AG04450 (cell line): ENCODE results near the gene PPRC1. TPM values are rescaled to one million over a fixed set of nuclear protein-coding genes. Genes with fewer than 3 reads are reported as not detected.
"Not testable (repeated sequence)": the region's sequence is repeated elsewhere in the genome, so short reads cannot be mapped to it uniquely, and the experiment has no call there.

ENCODE experiments used
- CTCF ChIA-PET: fragments of 300-600, 350-600 bp; formaldehyde crosslinking; extraction: SDS; loops from one replicate; lab custom pipeline; 2022; ENCODE audit warnings: antibody characterized with exemption, inconsistent platforms; lab: Charles Lee
- POLR2A ChIA-PET: fragments of 350-600 bp; formaldehyde crosslinking; extraction: SDS; loops from one replicate; lab custom pipeline; 2021; ENCODE audit warnings: antibody characterized with exemption, inconsistent platforms; lab: Yijun Ruan, JAX
- DNase-seq: peaks from one replicate; pipeline ENCODE4 v3.0.0-alpha.2; 2011; ENCODE audit warnings: low read depth, low spot score
- H3K27ac ChIP-seq: one replicate; pipeline ENCODE4 v1.5.1; 2012; ENCODE audit warnings: low read depth, low read length, control low read depth
- H3K27me3 ChIP-seq: one replicate; pipeline ENCODE4 v1.6.0; 2012; ENCODE audit warnings: low read length; ENCODE audit not compliant: control insufficient read depth, insufficient read depth
- H3K4me3 ChIP-seq: 2 replicates; pipeline ENCODE4 v1.5.1; 2011; ENCODE audit warnings: mild to moderate bottlenecking, low read depth, low read length, control low read depth
- H3K9me3 ChIP-seq: 2 replicates; pipeline ENCODE4 v1.5.1; 2012; ENCODE audit warnings: low read length; ENCODE audit not compliant: control insufficient read depth, insufficient read depth
- polyA plus RNA-seq: library from polyadenylated mRNA; depleted of rRNA; stranded (reverse); fragments of >200 nt; gene quantifications from 2 replicates; pipeline ENCODE4 v1.2.3, GENCODE V29; 2011
- TF ChIP-seq, protein P1 (sequence below): IDR thresholded peaks from 2 replicates; pipeline ENCODE4 v1.5.1; 2011; ENCODE audit warnings: low read depth, low read length, control low read depth, inconsistent platforms

Gene PPRC1
- polyA plus RNA-seq, 1 experiment = 14.1 TPM

DNA sequence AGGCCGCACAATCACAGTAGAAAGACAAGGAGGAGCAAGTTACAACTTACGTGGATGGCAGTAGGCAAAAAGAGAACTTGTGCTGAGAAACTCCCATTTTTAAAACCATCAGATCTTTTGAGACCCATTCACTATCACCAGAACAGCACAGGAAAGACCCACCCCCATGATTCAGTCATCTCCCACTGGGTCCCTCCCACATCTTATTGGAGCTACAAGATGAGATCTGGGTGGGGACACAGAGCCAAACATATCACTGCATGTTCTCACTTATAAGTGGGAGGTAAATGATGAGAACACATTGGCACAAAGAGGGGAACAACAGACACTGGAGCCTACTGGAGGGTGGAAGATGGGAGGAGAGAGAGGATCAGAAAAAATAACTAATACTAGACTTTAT lies 51.8 kb downstream of the PPRC1 start:
- H3K27me3 ChIP-seq = peaks cover 11% of the 10 kb centered on the region
- TF ChIP-seq, protein P1, sequence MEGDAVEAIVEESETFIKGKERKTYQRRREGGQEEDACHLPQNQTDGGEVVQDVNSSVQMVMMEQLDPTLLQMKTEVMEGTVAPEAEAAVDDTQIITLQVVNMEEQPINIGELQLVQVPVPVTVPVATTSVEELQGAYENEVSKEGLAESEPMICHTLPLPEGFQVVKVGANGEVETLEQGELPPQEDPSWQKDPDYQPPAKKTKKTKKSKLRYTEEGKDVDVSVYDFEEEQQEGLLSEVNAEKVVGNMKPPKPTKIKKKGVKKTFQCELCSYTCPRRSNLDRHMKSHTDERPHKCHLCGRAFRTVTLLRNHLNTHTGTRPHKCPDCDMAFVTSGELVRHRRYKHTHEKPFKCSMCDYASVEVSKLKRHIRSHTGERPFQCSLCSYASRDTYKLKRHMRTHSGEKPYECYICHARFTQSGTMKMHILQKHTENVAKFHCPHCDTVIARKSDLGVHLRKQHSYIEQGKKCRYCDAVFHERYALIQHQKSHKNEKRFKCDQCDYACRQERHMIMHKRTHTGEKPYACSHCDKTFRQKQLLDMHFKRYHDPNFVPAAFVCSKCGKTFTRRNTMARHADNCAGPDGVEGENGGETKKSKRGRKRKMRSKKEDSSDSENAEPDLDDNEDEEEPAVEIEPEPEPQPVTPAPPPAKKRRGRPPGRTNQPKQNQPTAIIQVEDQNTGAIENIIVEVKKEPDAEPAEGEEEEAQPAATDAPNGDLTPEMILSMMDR = no peak
- ChIA-PET CTCF (interaction anchor here (2.7 kb wide), 1 partner anchor 15 kb away, joined by 10 read pairs; no protein-coding TSS in a partner anchor), POLR2A (no interaction called here)
- no peak for DNase-seq
- H3K27ac ChIP-seq = no peak overlapping the region
- H3K4me3 ChIP-seq = no peak overlapping the region
- peaks cover 12% of the 10 kb centered on the region for H3K9me3 ChIP-seq

DNA sequence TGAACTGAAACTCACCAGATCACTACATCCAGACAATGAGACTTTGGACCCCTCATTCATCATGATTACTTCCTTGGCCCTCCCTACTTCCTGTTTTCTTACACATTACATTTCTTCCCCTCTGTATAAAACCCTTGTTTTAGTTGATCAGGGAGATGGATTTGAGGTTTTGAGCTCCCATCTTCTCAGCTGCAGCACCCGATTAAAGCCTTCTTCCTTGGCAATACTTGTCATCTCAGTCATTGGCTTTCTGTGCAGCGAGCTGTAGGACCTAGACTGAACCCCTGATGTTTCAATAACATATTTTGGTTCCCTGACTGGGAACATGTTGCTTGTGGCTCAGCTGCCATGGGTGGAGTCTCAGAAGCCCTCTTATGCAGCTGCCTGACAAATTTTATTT lies 52.4 kb downstream of the PPRC1 start:
- no peak for DNase-seq
- peaks cover 11% of the 10 kb centered on the region for H3K27me3 ChIP-seq
- ChIA-PET POLR2A (no interaction called here), CTCF (interaction anchor here (2.7 kb wide), 1 partner anchor 16 kb away, joined by 10 read pairs; no protein-coding TSS in a partner anchor)
- TF ChIP-seq, protein P1 = no peak
- H3K27ac ChIP-seq = no peak overlapping the region
- H3K9me3 ChIP-seq = peaks cover 14% of the 10 kb centered on the region
- H3K4me3 ChIP-seq = no peak overlapping the region

DNA sequence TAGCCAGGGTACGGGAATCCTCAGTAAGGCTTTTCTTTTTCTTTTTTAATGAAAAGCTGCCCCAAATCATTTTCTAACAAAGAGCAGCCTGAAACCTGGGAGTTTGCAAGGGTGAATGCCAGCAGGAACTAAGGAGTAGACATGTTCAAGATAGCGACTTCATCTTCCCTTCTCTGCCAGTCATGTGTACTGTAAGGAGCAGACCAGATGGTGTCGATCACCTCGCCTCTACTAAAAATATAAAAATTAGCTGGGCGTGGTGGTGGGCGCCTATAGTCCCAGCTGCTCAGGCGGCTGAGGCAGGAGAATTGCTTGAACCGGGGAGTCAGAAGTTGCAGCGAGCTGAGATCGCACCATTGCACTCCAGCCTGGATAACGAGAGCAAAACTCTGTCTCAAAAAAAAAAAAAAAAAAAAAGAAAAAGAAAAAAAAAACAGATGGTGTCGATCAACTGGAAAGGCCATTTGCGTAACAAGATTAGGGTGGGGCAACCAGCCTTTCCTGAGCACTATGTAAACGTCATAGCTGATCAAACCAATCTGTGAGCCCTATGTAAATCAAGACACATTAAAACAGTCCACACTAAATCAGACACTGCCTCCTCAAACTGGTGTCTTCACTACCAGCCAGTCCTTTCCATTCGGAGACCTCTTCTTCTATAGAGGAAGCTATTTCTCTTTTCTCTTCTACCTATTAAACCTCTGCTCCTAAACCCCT lies 53.1 kb downstream of the PPRC1 start:
- CTCF ChIA-PET = interaction anchor here (0.7 to 2.7 kb wide), 2 partner anchors 17 to 35 kb away, joined by 8 to 10 read pairs; no protein-coding TSS in a partner anchor
- DNase-seq = no peak

DNA sequence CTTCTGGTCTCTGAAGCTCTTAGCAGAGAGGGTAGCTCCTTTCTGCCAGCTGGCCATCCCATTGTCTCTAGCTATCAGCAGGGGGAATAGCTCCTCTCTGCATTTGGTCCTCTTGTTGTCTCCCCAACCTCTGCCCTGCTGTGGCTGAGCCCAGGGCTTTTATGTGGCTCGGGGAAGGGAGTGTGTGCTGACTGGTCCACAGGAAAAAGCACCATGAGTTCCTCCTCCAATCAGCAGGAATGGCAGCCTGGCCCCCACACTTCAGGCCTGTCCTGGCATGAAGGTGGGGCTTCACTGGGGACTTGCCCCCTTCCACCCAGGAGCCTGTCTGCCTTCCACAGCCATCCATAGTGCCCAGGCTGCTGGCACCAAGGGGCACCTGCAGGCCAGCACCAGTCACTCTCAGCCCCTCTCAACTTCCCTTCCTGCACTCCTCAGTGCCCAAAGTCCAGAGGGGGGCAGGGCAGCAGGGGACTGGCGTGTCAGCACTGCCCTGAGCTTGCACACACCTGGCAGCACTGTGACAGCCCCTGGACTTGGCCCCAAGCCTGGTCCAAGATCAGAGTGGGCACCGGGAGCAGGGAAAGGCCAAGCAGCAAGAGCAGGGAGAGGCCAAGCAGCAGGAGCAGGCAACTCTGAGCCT lies 55.6 kb downstream of the PPRC1 start:
- POLR2A ChIA-PET = no interaction called here
- CTCF ChIA-PET = interaction anchor here (1.2 to 1.3 kb wide), 2 partner anchors 41 to 164 kb away, joined by 3 to 6 read pairs; no protein-coding TSS in a partner anchor
- H3K4me3 ChIP-seq = no peak overlapping the region

More for the DNA sequence above, 53.1 kb downstream of the PPRC1 start:
- Histone ChIP-seq H3K4me3 (no peak overlapping the region), H3K9me3 (peaks cover 16% of the 10 kb centered on the region), H3K27ac (no peak overlapping the region), H3K27me3 (peaks cover 11% of the 10 kb centered on the region)
- TF ChIP-seq, protein P1 = no peak
- POLR2A ChIA-PET = no interaction called here

DNA sequence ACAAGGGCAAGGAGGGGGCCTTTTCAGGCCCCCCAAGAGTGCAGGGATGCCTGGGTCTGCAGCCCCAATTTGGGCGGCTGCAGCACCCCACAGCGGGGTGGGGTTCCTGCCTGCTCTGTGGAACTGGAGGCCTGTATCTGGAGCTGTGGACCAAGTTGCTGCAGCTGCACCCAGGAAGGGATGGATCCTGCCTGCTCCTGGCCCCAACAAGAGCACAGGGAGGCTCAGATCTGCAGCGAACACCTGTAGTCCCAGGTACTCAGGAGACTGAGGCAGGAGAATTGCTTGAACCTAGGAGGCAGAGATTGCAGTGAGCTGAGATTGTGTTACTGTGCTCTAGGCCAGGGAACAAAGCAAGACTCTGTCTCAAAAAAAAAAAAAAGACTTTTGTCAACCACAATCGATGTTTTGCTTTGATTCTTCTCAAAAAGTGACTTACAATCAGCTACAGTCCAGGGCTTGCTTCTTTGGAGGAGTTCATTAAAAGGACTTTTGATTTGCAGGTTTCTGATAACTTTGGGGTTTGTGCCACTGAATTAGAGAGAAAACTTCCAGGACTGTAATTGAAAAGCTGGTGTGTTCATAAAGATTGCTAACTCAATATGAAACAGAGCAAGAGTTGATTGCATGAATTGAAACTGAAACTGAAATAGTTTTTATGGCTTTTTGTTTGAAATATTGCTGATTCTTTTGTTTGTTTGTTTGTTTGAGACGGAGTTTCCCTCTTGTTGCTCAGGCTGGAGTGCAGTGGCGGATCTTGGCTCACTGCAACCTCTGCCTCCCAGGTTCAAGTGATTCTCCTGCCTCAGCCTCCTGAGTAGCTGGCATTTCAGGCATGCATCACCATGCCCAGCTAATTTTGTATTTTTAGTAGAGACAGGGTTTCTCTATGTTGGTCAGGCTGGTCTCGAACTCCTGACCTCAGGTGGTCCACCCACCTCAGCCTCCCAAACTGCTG lies 56.4 kb downstream of the PPRC1 start:
- H3K4me3 ChIP-seq, DNase-seq, H3K27ac ChIP-seq, POLR2A ChIA-PET: not testable (repeated sequence)
- peaks cover 13% of the 10 kb centered on the region for H3K27me3 ChIP-seq
- CTCF ChIA-PET = interaction anchor here (1.3 kb wide), 1 partner anchor 41 kb away, joined by 3 read pairs; no protein-coding TSS in a partner anchor
- H3K9me3 ChIP-seq = peaks cover 29% of the 10 kb centered on the region

More for the DNA sequence above, 55.6 kb downstream of the PPRC1 start:
- H3K27ac ChIP-seq = no peak overlapping the region
- DNase-seq = no peak
- TF ChIP-seq, protein P1 = no peak
- peaks cover 10% of the 10 kb centered on the region for H3K27me3 ChIP-seq
- peaks cover 29% of the 10 kb centered on the region for H3K9me3 ChIP-seq
